Measurements from ENCODE around the gene TNFRSF14. TPM values are rescaled to one million over a fixed set of nuclear protein-coding genes. Genes with fewer than 3 reads are reported as not detected.
A peak's percentile ranks its signal among the peaks of the same experiment; 100 is the strongest.

The TNFRSF14 gene
- total RNA-seq, 1 experiment from 2014 or later, result 0.57 TPM

GRCh38 chr1:2540816-2541492 is 15.2 kb upstream of the TNFRSF14 start:
- no peak overlapping the region for H4K8ac ChIP-seq (replicated peaks; ENCODE audit: insufficient read length, low read depth, low read length)
- H2BK12ac ChIP-seq (ENCODE audit: insufficient read length, low read depth, low read length), result no peak overlapping the region
- H3K9ac ChIP-seq (ENCODE audit: extremely low read depth, insufficient read length, low read length), result no peak overlapping the region
- H3K9me3 ChIP-seq (ENCODE audit: control insufficient read depth, low read depth, low read length), result no peaks in the 10 kb centered on the region
- H2AFZ ChIP-seq (ENCODE audit: low read length), result no peak overlapping the region
- TF ChIP-seq CTCF (conservative IDR thresholded peaks at IDR 0.05), result no peak
- Mint-ChIP-seq H3K4me3 (peak overlapping the region in 1 of 2 experiments; percentile 68; a peak in 2 of 5 replicates), H3K4me1 (peaks cover 3 to 24% of the 10 kb centered on the region in 2 experiments; a peak in 2 of 4 replicates), H3K27ac (no peak overlapping the region), H3K36me3 (ENCODE audit: insufficient read depth in 1 of 3, low read depth in 3 of 3) (no peaks in the 10 kb centered on the region), H3K27me3 (ENCODE audit: low read depth) (peaks cover 56% of the 10 kb centered on the region), H3K9me3 (peaks cover 0 to 3% of the 10 kb centered on the region in 2 experiments; a peak in 2 of 5 replicates)
- no peak overlapping the region for H4K91ac ChIP-seq (ENCODE audit: insufficient read length, low read depth, low read length)
- no peak overlapping the region for H3K14ac ChIP-seq (ENCODE audit: insufficient read depth, low read length)
- H2BK5ac ChIP-seq (ENCODE audit: insufficient read length, low read length), result no peak overlapping the region
- H3K23me2 ChIP-seq (ENCODE audit: insufficient read length, low read depth, low read length, poor library complexity, severe bottlenecking), result no peaks in the 10 kb centered on the region
- H3K27me3 ChIP-seq (ENCODE audit: insufficient read depth, low read length), result no peaks in the 10 kb centered on the region; the same call in 1 of the 2 replicates
- no peak overlapping the region for H3K27ac ChIP-seq (ENCODE audit: insufficient read length, low read depth, low read length)
- H2BK120ac ChIP-seq (ENCODE audit: low read depth, low read length, poor library complexity, severe bottlenecking), result no peak overlapping the region
- peak overlapping the region; percentile 29 for H3K4me2 ChIP-seq (ENCODE audit: insufficient read depth, insufficient read length, low read length)
- no CpG with 5 or more reads among the region's 39 CpGs for WGBS (ENCODE audit: extremely low coverage, insufficient read length, low lambda C conversion rate)
- H3T11ph ChIP-seq (ENCODE audit: low read length), result no peak overlapping the region
- no peaks in the 10 kb centered on the region for H3K79me2 ChIP-seq (ENCODE audit: insufficient read depth, low read length)
- H2BK15ac ChIP-seq (ENCODE audit: low read depth, low read length), result no peak overlapping the region
- DNase-seq, result no peak
- H4K20me1 ChIP-seq (ENCODE audit: control insufficient read depth, insufficient read depth, insufficient read length), result no peaks in the 10 kb centered on the region
- H3K18ac ChIP-seq (ENCODE audit: insufficient read length, low read depth, low read length), result no peak overlapping the region
- H3K79me1 ChIP-seq (ENCODE audit: insufficient read depth, low read depth, low read length, poor library complexity, severe bottlenecking), result no peaks in the 10 kb centered on the region
- H2BK20ac ChIP-seq (ENCODE audit: low read depth, low read length, poor library complexity, severe bottlenecking), result no peak overlapping the region
- no peak overlapping the region for H4K5ac ChIP-seq (ENCODE audit: insufficient read length, low read depth, low read length)
- H3K23ac ChIP-seq (ENCODE audit: insufficient read length, low read depth, low read length), result no peak overlapping the region
- H2AK5ac ChIP-seq (ENCODE audit: insufficient read length, low read length), result no peak overlapping the region
- H3K4ac ChIP-seq (ENCODE audit: low read depth, low read length), result no peak overlapping the region
- no peak overlapping the region for H3K56ac ChIP-seq (ENCODE audit: insufficient read length, low read depth, low read length)
- no peaks in the 10 kb centered on the region for H3K4me1 ChIP-seq (ENCODE audit: insufficient read depth, low read length)
